GM20000 (cell line): ENCODE results near the gene YIPF5.

Source experiments
- DNase-seq: peaks from one replicate; pipeline ENCODE4 v3.0.0; 2012; ENCODE audit warnings: low spot score
- CTCF ChIP-seq: IDR thresholded peaks from 2 replicates; pipeline ENCODE4 v1.5.1; 2012; ENCODE audit warnings: mild to moderate bottlenecking, control low read depth; ENCODE audit errors: extremely low read depth, missing control alignments

The YIPF5 gene

GRCh38 chr5:144141585-144141984 is 28.9 kb downstream of the YIPF5 start:
- TF ChIP-seq CTCF: no peak
- no peak for DNase-seq

GRCh38 chr5:144139586-144139985 is 30.9 kb downstream of the YIPF5 start:
- no peak for DNase-seq
- TF ChIP-seq CTCF: no peak

GRCh38 chr5:144135113-144135762 is 35.2 kb downstream of the YIPF5 start:
- TF ChIP-seq CTCF: no peak
- no peak for DNase-seq

GRCh38 chr5:144134194-144134826 is 36.1 kb downstream of the YIPF5 start:
- TF ChIP-seq CTCF: no peak
- no peak for DNase-seq

GRCh38 chr5:144133050-144133633 is 37.3 kb downstream of the YIPF5 start:
- no peak for DNase-seq
- no peak for TF ChIP-seq CTCF

DNA sequence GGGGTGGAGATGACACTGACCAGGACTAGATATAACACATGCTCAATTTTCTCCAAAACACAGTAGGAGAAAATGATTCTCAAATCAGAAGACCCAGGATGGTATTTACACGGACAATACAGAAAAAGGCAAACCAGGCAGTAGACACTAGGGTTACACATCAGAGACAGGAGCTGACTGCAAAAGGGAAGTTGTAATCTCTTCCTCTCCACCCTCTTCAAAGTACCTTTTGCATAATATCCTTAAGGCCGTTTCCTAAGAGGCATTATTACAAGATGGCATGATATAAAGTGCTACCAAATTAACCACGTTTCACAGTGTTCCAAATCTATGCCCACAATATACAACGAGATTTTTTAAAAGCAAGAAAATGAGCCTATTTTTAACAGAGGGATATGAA is 39.2 kb downstream of the YIPF5 start:
- no peak for TF ChIP-seq CTCF
- DNase-seq: no peak

DNA sequence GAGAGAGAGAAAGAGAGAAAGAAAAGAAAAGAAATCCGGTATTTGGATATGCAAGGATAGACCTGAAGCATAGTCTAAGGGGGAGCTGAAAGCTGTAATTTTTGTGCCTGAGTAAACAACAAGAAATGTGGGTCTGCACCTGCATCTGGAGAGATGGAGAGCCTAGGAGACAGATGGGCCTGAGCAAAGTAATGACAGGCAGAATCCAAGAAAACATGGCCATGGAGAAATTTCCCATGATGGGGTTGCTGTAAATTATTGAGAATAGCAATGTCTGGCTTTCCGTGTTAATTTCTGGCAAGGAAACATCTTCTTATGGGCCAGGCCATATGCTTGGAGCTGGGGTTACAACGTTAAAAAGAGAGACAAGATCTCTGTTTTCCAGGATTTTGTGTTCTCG is 40.2 kb downstream of the YIPF5 start:
- DNase-seq: no peak
- no peak for TF ChIP-seq CTCF
